DND-41 (cell line): ENCODE measurements around the gene DGKH.

Source experiments
- ATAC-seq: fragments of 200-7000 bp; cut with Tn5 transposase; 3 replicates; pipeline ENCODE4 v1.9.1; 2021; ENCODE audit warnings: low read depth; ENCODE audit not compliant: insufficient read depth
- DNase-seq: peaks from one replicate; pipeline ENCODE4 v3.0.0-alpha.2; 2020
- H2AFZ ChIP-seq: 2 replicates; pipeline ENCODE4 v1.6.0; 2012; ENCODE audit warnings: low read depth, low read length
- H3K27ac ChIP-seq: 2 replicates; pipeline ENCODE4 v1.5.1; 2012; ENCODE audit warnings: low read length, inconsistent platforms
- H3K27me3 ChIP-seq: fragments of 200-600 bp; sonication (generic); 2 replicates; pipeline ENCODE4 v1.6.0; 2012; ENCODE audit warnings: low read length, mild to moderate bottlenecking, inconsistent platforms; ENCODE audit not compliant: insufficient read depth, poor library complexity
- H3K36me3 ChIP-seq: 2 replicates; pipeline ENCODE4 v1.5.1; 2012; ENCODE audit warnings: low read length, inconsistent platforms; ENCODE audit not compliant: insufficient read depth
- H3K4me1 ChIP-seq: 2 replicates; pipeline ENCODE4 v1.5.1; 2012; ENCODE audit warnings: mild to moderate bottlenecking, low read length; ENCODE audit not compliant: insufficient read depth
- H3K4me2 ChIP-seq: 2 replicates; pipeline ENCODE4 v1.6.0; 2012; ENCODE audit warnings: mild to moderate bottlenecking, moderate library complexity, low read length, inconsistent platforms; ENCODE audit not compliant: insufficient read depth
- H3K4me3 ChIP-seq, 2 experiments: fragments of 200-600 bp in 1 of 2; shearing (Covaris generic) in 1 of 2; 2 replicates each; pipeline ENCODE4 v1.5.1; 2012 to 2016; ENCODE audit warnings: inconsistent platforms in 2 of 2, low read length in 2 of 2, mild to moderate bottlenecking in 2 of 2, low read depth in 1 of 2, moderate library complexity in 1 of 2
- H3K79me2 ChIP-seq: 2 replicates; pipeline ENCODE4 v1.6.0; 2012; ENCODE audit warnings: low read length, inconsistent platforms; ENCODE audit not compliant: insufficient read depth
- H3K9ac ChIP-seq: 2 replicates; pipeline ENCODE4 v1.6.0; 2012; ENCODE audit warnings: low read depth, mild to moderate bottlenecking, inconsistent platforms, low read length, moderate library complexity
- H3K9me3 ChIP-seq: 2 replicates; pipeline ENCODE4 v1.5.1; 2012; ENCODE audit warnings: low read length, moderate library complexity, mild to moderate bottlenecking, inconsistent platforms; ENCODE audit not compliant: insufficient read depth, severe bottlenecking
- H4K20me1 ChIP-seq: 2 replicates; pipeline ENCODE4 v1.6.0; 2012; ENCODE audit warnings: low read length; ENCODE audit not compliant: insufficient read depth
- CTCF ChIP-seq: IDR thresholded peaks from 2 replicates; pipeline ENCODE4 v1.5.1; 2012; ENCODE audit warnings: borderline replicate concordance, low read length, moderate library complexity, mild to moderate bottlenecking; ENCODE audit not compliant: poor library complexity, severe bottlenecking; ENCODE audit errors: extremely low read depth
- EZH2 ChIP-seq: IDR thresholded peaks from 3 replicates; pipeline ENCODE4 v1.6.1; 2012; ENCODE audit warnings: borderline replicate concordance, low read depth, mild to moderate bottlenecking, moderate library complexity, low read length, inconsistent platforms; ENCODE audit not compliant: severe bottlenecking

The DGKH gene

GRCh38 chr13:42266473-42266872 lies 218.0 kb downstream of the DGKH start:
- Histone ChIP-seq H3K27ac (no peak overlapping the region), H3K9ac (no peak overlapping the region), H3K4me1 (peaks cover 10% of the 10 kb centered on the region), H3K9me3 (peaks cover 3% of the 10 kb centered on the region), H3K4me2 (no peak overlapping the region), H3K4me3 (no peak overlapping the region), H2AFZ (0 out of 2 replicates have a peak overlapping the region, but pooled peaks have one; percentile 20), H3K36me3 (no peaks in the 10 kb centered on the region), H3K79me2 (peaks cover 3% of the 10 kb centered on the region; the same call in 1 of the 2 replicates), H4K20me1 (no peaks in the 10 kb centered on the region), H3K27me3 (no peaks in the 10 kb centered on the region)
- DNase-seq (no peak), ATAC-seq (no peak)
- TF ChIP-seq EZH2 (no peak), CTCF (no peak)

- no peak overlapping the region for H3K27ac ChIP-seq
- TF ChIP-seq CTCF (no peak), EZH2 (no peak)
- no peaks in the 10 kb centered on the region for H3K27me3 ChIP-seq
- peak overlapping the region; percentile 84; the same call in 1 of the 2 replicates for H3K4me2 ChIP-seq
- ATAC-seq (no peak), DNase-seq (no peak)
- H3K79me2 ChIP-seq = peaks cover 37% of the 10 kb centered on the region
- peak overlapping the region; percentile 96 for H2AFZ ChIP-seq
- no peaks in the 10 kb centered on the region for H4K20me1 ChIP-seq
- no peak overlapping the region for H3K9ac ChIP-seq
- H3K4me3 ChIP-seq = no peak overlapping the region
- H3K4me1 ChIP-seq = peaks cover 39% of the 10 kb centered on the region
- no peaks in the 10 kb centered on the region for H3K36me3 ChIP-seq
- H3K9me3 ChIP-seq = peaks cover 3% of the 10 kb centered on the region
These were observed 221.9 kb downstream of the DGKH start for GRCh38 chr13:42270160-42270856.

- Histone ChIP-seq H3K4me2 (peak overlapping the region; percentile 84), H3K27me3 (no peaks in the 10 kb centered on the region), H4K20me1 (no peaks in the 10 kb centered on the region), H3K9ac (peak overlapping the region; percentile 65), H2AFZ (peak overlapping the region; percentile 96), H3K9me3 (peaks cover 3% of the 10 kb centered on the region), H3K36me3 (0 out of 2 replicates have a peak, but pooled peaks cover 3% of the 10 kb centered on the region), H3K27ac (peak overlapping the region; percentile 85), H3K4me3 (peak overlapping the region in 1 of 2 experiments; percentile 73; a peak in 3 of 4 replicates), H3K79me2 (peaks cover 42% of the 10 kb centered on the region), H3K4me1 (peaks cover 43% of the 10 kb centered on the region)
- ATAC-seq = no peak
- no peak for DNase-seq
- TF ChIP-seq CTCF = no peak
These were observed 222.4 kb downstream of the DGKH start for GRCh38 chr13:42270857-42271215.
